Measurements from ENCODE around the gene BCLAF1.

DNA sequence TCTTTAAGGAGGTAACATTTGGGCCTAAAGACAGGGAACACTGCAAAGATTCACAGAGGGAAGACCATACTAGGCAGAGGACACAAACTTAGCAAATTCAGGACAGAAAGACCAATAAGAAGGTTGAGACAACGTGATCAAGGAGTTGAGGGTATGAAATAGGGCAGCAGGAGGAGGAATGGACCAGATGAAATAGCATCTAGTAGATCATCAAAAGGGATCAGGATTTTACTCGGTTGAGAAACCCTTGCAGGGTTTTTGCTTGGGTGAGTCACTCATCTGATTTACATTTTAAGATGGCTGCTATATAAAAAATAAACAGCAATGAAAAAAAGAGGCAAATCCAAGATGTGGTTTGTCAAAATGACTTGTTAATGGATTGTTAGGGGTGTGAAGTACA lies 4.7 kb downstream of the BCLAF1 start:
- TF ChIP-seq, protein P1, sequence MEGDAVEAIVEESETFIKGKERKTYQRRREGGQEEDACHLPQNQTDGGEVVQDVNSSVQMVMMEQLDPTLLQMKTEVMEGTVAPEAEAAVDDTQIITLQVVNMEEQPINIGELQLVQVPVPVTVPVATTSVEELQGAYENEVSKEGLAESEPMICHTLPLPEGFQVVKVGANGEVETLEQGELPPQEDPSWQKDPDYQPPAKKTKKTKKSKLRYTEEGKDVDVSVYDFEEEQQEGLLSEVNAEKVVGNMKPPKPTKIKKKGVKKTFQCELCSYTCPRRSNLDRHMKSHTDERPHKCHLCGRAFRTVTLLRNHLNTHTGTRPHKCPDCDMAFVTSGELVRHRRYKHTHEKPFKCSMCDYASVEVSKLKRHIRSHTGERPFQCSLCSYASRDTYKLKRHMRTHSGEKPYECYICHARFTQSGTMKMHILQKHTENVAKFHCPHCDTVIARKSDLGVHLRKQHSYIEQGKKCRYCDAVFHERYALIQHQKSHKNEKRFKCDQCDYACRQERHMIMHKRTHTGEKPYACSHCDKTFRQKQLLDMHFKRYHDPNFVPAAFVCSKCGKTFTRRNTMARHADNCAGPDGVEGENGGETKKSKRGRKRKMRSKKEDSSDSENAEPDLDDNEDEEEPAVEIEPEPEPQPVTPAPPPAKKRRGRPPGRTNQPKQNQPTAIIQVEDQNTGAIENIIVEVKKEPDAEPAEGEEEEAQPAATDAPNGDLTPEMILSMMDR (conservative IDR thresholded peaks at IDR 0.05), result no peak
- no peak for TF ChIP-seq EZH2 (IDR thresholded peaks at IDR 0.05; ENCODE audit: low read depth)
